Panc1 (cell line): ENCODE results near the gene DNAJA3. TPM values are rescaled to one million over a fixed set of nuclear protein-coding genes. Genes with fewer than 3 reads are reported as not detected.

Source experiments
- ATAC-seq: fragments of 200-7000 bp; cut with Tn5 transposase; 2 replicates; pipeline ENCODE4 v1.9.1; 2020; ENCODE audit warnings: mild to moderate bottlenecking, moderate library complexity
- BruUV-seq: library from RNA; stranded (reverse); fragments of 400-500 nt; replicated peaks from 2 replicates; lab custom pipeline; 2021; lab: Mats Ljungman, UMichigan
- CTCF ChIA-PET: fragments of 300-600 bp; sonication (Branson Sonifier 250); formaldehyde crosslinking; loops from one replicate; lab custom pipeline; 2022; ENCODE audit warnings: antibody characterized with exemption; lab: Charles Lee
- POLR2A ChIA-PET: fragments of 300-600 bp; sonication (Branson Sonifier 250); formaldehyde crosslinking; loops from one replicate; lab custom pipeline; 2022; ENCODE audit warnings: antibody characterized with exemption; lab: Charles Lee
- DNase-seq: peaks from one replicate; pipeline ENCODE4 v3.0.0-alpha.2; 2010; ENCODE audit warnings: low read depth, low spot score
- H3K27ac ChIP-seq: 2 replicates; pipeline ENCODE4 v1.5.1; 2011; ENCODE audit warnings: mild to moderate bottlenecking, low read length, inconsistent platforms
- H3K27me3 ChIP-seq: fragments of 200-500 bp; sonication (Bioruptor generic); 2 replicates; pipeline ENCODE4 v1.6.0; 2014; ENCODE audit warnings: low read length, inconsistent platforms; ENCODE audit not compliant: control insufficient read depth, insufficient read depth
- H3K36me3 ChIP-seq: fragments of 200-500 bp; sonication (Bioruptor generic); 2 replicates; pipeline ENCODE4 v1.5.1; 2014; ENCODE audit warnings: inconsistent platforms, mild to moderate bottlenecking, low read length, moderate library complexity; ENCODE audit not compliant: control insufficient read depth, insufficient read depth
- H3K4me1 ChIP-seq: 2 replicates; pipeline ENCODE4 v1.5.1; 2011; ENCODE audit warnings: inconsistent platforms, mild to moderate bottlenecking, low read length, moderate library complexity; ENCODE audit not compliant: control insufficient read depth, insufficient read depth
- H3K4me3 ChIP-seq, 2 experiments: 2 replicates each; pipeline ENCODE4 v1.5.1; 2011 to 2012; ENCODE audit warnings: low read depth in 2 of 2, low read length in 2 of 2, mild to moderate bottlenecking in 2 of 2, inconsistent platforms in 1 of 2, moderate library complexity in 1 of 2
- H3K9me3 ChIP-seq: fragments of 200-500 bp; sonication (Bioruptor generic); 2 replicates; pipeline ENCODE4 v1.5.1; 2014; ENCODE audit warnings: low read depth, mild to moderate bottlenecking, inconsistent platforms, low read length, moderate library complexity; ENCODE audit not compliant: control insufficient read depth, insufficient read depth
- CTCF ChIP-seq: fragments of 450-650 bp; IDR thresholded peaks from 2 replicates; pipeline ENCODE4 v1.5.1; 2017; ENCODE audit warnings: mild to moderate bottlenecking
- POLR2AphosphoS5 ChIP-seq: IDR thresholded peaks from 2 replicates; pipeline ENCODE4 v1.6.1; 2012; ENCODE audit warnings: mild to moderate bottlenecking, low read depth, low read length, moderate library complexity
- REST ChIP-seq, 2 experiments: IDR thresholded peaks; 2 replicates each; pipeline ENCODE4 v1.6.1; 2011 to 2012; ENCODE audit warnings: low read depth in 2 of 2, control low read depth in 1 of 2, low read length in 1 of 2, mild to moderate bottlenecking in 1 of 2, moderate library complexity in 1 of 2; ENCODE audit not compliant: insufficient read depth in 1 of 2
- SIN3A ChIP-seq: IDR thresholded peaks from 2 replicates; pipeline ENCODE4 v1.6.1; 2012; ENCODE audit warnings: low read depth, mild to moderate bottlenecking, low read length, moderate library complexity, borderline replicate concordance; ENCODE audit not compliant: insufficient read depth
- TCF7L2 ChIP-seq: IDR thresholded peaks from 2 replicates; pipeline ENCODE4 v1.6.1; 2011; ENCODE audit warnings: mild to moderate bottlenecking, low read depth, low read length, inconsistent platforms
- in situ Hi-C: cut with HindIII; loops from 2 replicates; pipeline ENCODE4 v1.10.0; 2016; ENCODE audit warnings: low sequenced_read_pairs, low pct_unique_long_range_greater_than_20kb
- intact Hi-C: fragments of 100-400 bp; cut with micrococcal nuclease; formaldehyde crosslinking; loops from one replicate; pipeline ENCODE4 v1.10.0; 2022; ENCODE audit not compliant: unreplicated experiment
- total RNA-seq: library from RNA; stranded (reverse); gene quantifications from one replicate; pipeline ENCODE4 v1.2.1, GENCODE V29; 2021; ENCODE audit not compliant: unreplicated experiment

Gene DNAJA3
- total RNA-seq, 1 experiment from 2014 or later: 68.7 TPM

GRCh38 chr16:4407543-4408322 is 17.9 kb upstream of the DNAJA3 start:
- no peak overlapping the region for H3K27ac ChIP-seq
- no peaks in the 10 kb centered on the region for H3K9me3 ChIP-seq
- ATAC-seq (no peak), DNase-seq (no peak)
- intact Hi-C loops (no loop called here), in situ Hi-C loops (no loop called here)
- H3K4me1 ChIP-seq: no peaks in the 10 kb centered on the region; the same call in 1 of the 2 replicates
- ChIA-PET POLR2A (no interaction called here), CTCF (no interaction called here)
- no TSS peak for BruUV-seq
- peaks cover 2% of the 10 kb centered on the region; the same call in 1 of the 2 replicates for H3K36me3 ChIP-seq
- H3K4me3 ChIP-seq: no peak overlapping the region
- TF ChIP-seq CTCF (no peak), SIN3A (no peak), REST (IDR thresholded peaks at IDR 0.05; ENCODE audit: insufficient read depth in 1 of 2, low read depth in 2 of 2, low read length in 1 of 2) (no peak), TCF7L2 (no peak), POLR2AphosphoS5 (no peak)
- no peaks in the 10 kb centered on the region for H3K27me3 ChIP-seq

- ChIA-PET CTCF (no interaction called here), POLR2A (no interaction called here)
- intact Hi-C loops: no loop called here
- H3K9me3 ChIP-seq: no peaks in the 10 kb centered on the region
- ATAC-seq (no peak), DNase-seq (no peak)
- TF ChIP-seq CTCF (no peak), SIN3A (no peak), TCF7L2 (no peak), REST (IDR thresholded peaks at IDR 0.05; ENCODE audit: insufficient read depth in 1 of 2, low read depth in 2 of 2, low read length in 1 of 2) (no peak), POLR2AphosphoS5 (no peak)
- H3K27me3 ChIP-seq: no peaks in the 10 kb centered on the region
- peaks cover 2% of the 10 kb centered on the region; the same call in 1 of the 2 replicates for H3K36me3 ChIP-seq
- in situ Hi-C loops: no loop called here
- H3K4me1 ChIP-seq: no peaks in the 10 kb centered on the region; the same call in 1 of the 2 replicates
- H3K27ac ChIP-seq: no peak overlapping the region
- H3K4me3 ChIP-seq: no peak overlapping the region
- no TSS peak for BruUV-seq
These were observed 17.4 kb upstream of the DNAJA3 start for GRCh38 chr16:4408323-4408690.
